Testis (tissue), 2 donors: ENCODE data around the gene ANKRD13A.
"Not testable (repeated sequence)": the region's sequence is repeated elsewhere in the genome, so short reads cannot be mapped to it uniquely, and the experiment has no call there.

Experiments
- POLR2A ChIP-seq: fragments of 450-650 bp; IDR thresholded peaks from one replicate; pipeline ENCODE4 v1.6.1; 2017; ENCODE audit warnings: antibody characterized with exemption, mild to moderate bottlenecking, moderate library complexity
- TF ChIP-seq, protein P1 (sequence below), 3 experiments: fragments of 450-650 bp in 2 of 3; fragments of 200-600 bp in 1 of 3; sonication (generic) in 1 of 3; IDR thresholded peaks; one replicate each; pipeline ENCODE4 v1.5.1; 2016 to 2019; ENCODE audit warnings: antibody characterized with exemption in 3 of 3, mild to moderate bottlenecking in 2 of 3, moderate library complexity in 1 of 3

DNA sequence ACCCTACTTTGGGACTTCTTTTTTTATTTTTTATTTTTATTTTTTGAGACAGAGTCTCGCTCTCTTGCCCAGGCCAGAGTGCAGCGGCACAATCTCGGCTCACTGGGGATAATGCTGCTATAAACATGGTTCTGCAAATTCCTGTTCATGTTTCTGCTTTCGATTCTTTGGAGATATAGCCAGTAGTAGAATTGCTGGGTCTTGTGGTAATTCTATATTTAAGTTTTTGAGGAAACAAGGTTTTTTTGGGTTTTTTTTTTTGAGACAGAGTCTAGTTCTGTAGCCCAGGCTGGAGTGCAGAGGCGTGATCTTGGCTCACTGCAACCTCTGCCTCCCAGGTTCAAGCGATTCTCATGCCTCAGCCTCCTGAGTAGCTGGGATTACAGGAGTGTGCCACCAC, 89.0 kb downstream of the ANKRD13A start:
- TF ChIP-seq POLR2A: not testable (repeated sequence)
- TF ChIP-seq, protein P1, sequence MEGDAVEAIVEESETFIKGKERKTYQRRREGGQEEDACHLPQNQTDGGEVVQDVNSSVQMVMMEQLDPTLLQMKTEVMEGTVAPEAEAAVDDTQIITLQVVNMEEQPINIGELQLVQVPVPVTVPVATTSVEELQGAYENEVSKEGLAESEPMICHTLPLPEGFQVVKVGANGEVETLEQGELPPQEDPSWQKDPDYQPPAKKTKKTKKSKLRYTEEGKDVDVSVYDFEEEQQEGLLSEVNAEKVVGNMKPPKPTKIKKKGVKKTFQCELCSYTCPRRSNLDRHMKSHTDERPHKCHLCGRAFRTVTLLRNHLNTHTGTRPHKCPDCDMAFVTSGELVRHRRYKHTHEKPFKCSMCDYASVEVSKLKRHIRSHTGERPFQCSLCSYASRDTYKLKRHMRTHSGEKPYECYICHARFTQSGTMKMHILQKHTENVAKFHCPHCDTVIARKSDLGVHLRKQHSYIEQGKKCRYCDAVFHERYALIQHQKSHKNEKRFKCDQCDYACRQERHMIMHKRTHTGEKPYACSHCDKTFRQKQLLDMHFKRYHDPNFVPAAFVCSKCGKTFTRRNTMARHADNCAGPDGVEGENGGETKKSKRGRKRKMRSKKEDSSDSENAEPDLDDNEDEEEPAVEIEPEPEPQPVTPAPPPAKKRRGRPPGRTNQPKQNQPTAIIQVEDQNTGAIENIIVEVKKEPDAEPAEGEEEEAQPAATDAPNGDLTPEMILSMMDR (IDR thresholded peaks at IDR 0.05): not testable (repeated sequence)
